Stimulated activated CD4-positive, alpha-beta T cell treated with anti-CD3 and anti-CD28 coated beads, TNF-alpha, amount 100 ng/mL, for 4 hours (primary cell): ENCODE results near the gene SDR9C7.
"Not testable (repeated sequence)": the region's sequence is repeated elsewhere in the genome, so short reads cannot be mapped to it uniquely, and the experiment has no call there.

Source experiments
- DNase-seq, 3 experiments: peaks; one replicate each; pipeline ENCODE4 v3.0.0-alpha.2; 2020; ENCODE audit warnings: low read depth in 3 of 3

The SDR9C7 gene

DNA sequence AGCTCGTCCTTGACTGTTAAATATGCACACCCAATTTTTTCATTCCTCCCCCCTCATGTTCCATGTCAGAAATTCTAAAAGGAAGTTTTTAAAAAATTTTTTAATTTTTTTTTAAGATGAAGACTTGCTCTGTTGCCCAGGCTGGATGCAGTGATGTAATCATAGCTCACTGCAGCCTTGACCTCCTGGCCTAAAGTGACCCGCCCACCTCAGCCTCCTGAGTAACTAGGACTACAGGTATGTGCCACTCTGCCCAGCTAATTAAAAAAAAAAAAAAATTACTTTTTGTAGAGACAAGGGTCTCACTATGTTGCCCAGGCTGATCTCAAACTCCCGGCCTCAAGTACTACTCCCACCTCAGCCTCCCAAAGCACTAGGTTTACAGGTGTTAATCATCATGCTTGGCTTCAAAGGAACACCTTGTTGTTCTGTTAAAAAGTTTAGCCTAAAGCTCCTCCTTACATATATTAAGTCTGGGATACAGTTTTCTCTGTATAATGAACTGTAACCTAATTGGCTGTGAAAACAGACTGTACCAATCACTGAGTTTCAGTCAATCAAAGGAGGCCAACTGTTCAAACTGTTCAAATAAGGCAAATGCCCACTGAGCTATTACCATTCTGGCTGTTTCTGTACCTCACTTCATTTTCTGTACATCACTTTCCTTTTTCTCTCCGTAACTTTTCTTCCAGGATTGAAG is 17.8 kb downstream of the SDR9C7 start:
- DNase-seq = no peak

DNA sequence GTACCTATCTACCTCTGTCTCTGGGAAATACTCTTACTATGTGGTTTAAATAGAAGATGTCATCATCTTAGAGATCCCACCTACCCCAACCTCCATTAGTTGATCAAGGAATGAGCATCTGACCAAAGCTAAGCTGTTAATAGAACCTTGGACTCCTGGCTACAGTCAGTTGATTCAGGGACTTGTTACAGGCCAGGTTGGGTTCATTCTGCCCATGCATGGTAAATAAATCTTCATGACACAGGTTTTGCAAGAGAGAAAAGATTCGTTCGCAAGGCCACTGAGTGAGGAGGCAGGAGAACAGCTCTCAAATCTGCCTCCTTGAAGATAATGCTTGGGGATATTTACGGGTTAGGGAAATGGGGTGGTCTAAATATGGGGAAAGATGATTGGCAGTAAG is 19.5 kb downstream of the SDR9C7 start:
- DNase-seq = no peak

DNA sequence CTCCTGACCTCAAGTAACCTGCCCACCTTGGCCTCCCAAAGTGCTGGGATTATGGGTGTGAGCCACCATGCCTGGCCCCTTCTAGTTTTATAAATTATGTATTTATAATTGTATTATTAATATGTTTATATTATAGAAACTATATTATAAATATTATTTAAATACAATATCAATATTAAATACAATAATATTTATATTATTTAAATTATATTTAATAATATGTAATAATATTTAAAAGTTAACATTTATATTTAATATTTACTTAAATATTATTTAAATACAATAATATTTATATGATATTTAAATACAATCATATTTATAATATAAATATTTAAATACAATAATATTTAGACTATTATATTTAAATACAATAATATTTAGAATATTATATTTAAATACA is 20.0 kb downstream of the SDR9C7 start:
- DNase-seq = no peak

DNA sequence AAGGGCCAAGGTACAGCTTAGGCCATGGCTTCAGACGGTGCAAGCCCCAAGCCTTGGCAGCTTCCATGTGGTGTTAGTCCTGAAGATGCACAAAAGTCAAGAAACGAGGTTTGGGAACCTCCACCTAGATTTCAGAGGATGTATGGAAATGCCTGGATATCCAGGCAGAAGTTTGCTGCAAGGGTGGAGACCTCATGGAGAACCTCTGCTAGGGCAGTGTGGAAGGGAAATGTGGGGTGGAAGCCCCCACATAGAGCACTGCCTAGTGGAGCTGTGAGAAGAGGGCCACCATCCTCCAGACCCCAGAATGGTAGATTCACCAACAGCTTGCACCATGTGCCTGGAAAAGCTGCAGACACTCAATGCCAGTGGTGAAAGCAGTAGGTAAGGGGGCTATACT is 24.8 kb downstream of the SDR9C7 start:
- DNase-seq = not testable (repeated sequence)

DNA sequence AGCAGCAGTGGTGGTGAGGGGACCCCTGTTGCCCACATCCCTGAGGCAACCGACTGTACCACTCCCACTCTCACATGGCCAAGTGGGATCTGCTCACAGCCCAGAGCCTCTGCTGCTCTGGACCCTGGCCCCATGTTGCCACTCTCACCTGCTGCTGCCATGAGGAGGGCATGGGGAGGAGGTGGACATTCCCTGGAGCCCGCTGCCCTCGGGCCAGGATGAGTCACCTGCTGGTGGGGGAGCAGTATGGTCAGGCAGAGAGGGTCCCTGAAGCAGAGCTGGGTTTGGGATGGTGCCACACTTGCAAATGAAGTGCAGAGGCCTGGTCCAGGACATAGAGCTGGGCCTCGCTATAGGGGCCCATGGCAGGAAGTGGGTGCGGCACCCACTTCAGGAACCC is 26.1 kb downstream of the SDR9C7 start:
- no peak for DNase-seq

DNA sequence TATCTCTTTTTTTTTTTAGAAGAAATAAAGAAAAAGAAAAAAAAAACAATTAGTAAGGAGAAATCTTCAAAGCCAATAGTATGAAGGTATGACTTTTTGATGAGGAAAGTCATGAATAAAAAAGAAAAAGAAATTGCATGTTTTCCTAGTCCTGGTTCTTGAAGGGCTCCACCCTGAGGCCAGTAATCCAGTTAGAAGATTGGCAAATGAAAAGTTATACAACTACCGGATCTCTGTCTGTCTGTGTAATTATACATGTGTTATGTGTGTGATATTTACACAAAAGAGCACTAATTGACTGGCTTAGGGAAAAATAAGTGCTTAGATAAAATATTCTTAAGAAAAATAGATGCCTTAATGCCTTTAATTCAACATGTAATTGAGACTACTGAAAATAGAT is 28.4 kb downstream of the SDR9C7 start:
- no peak for DNase-seq

DNA sequence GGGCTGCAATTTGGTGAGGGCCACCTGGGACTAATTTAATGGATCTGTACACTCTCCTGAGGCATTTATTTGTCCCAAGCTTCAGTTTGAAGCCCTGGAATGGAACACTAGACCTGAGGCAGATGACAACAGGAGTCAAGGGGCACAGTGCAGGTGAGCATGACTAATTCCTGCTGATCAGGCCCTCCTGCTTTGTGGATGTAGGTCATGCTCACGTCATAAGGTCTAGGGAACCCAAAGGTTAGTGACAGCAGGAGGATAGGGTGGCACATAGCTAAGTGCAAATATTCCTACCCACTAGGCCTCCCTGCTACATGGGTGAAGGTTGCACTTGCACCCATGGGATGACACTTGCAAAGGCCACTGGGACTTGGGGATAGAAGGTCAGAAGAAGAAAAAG is 30.8 kb downstream of the SDR9C7 start:
- DNase-seq = no peak

DNA sequence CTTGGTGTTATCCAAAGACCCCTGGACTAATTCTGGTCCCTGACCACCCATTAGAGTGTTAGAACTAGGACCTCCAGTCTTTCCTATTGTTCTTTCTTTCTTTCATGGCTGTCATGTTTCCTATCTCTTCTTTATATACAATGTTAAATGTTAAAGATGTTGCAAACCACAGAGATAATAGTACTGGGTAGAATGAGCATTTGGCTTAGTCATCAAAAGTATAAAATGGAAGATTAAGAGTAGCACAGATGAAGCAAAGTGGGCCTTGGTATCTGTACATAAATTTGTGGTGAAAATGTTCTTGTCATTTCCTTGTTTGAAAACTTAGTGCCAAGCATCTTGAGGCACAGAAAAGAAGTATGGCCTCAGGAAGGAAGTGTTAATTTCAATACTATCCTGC is 32.9 kb downstream of the SDR9C7 start:
- not testable (repeated sequence) for DNase-seq

DNA sequence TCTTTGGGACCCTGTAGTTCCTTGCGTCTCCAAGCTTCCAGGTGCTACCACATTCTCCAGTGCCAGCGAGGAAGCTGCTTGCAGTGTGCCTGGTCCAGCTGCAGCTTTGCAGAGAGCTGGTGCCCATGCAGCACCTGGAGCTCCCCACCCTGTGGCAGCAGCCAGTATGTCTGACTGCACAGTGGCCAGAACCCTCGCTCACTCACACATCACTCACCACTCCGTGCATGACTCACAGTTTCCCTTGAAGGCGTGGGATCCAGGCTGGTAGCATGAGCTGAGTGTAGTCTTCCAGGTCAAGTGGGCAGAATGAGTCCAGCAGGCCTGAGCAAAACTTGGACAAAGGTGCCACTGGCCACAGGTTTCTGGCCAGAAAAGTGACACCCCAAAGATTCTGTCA is 33.6 kb downstream of the SDR9C7 start:
- DNase-seq = no peak

DNA sequence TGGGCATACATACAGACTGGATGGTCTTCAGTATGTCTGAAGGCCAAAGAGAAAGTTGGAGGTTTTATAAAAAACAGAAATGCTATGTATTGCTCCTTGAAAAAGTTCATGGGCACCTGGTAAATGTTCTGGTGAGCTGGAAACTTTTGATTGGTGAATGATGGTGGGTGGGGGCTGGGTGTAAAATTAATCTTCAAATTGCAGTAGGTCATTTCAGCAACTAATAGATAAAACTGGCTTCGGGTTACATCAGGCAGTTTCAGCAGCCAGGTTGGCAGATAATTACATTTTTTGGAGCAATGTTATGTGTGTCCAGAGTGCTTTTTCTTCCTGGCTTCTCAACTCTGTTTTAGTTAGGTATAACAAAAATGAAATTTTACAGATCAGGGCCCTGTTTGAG is 35.3 kb downstream of the SDR9C7 start:
- no peak for DNase-seq

DNA sequence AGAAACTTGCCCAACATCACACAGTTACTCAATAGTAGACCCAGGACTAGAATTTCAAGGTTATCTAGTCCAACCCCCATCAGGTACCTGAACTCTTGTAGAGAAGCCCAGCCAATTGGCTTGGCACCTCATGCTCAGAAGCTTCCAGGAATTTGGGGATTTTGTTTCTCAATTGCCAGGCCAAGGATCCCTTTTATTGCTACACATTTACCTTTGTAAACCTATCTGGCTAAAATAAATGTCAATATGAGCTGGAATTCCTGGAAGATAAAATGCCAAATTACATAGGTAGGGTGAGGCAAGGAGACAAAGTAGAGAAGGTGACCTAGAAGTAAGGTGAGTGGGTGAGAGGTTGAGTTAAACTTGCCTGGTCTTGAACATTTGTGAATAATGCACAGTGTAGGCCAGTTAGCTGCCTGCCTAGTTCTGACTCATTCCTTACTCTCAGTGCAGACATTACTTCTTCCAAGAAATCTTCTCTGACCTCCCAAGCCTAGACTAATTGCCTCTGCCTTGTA is 36.3 kb downstream of the SDR9C7 start:
- DNase-seq = no peak

DNA sequence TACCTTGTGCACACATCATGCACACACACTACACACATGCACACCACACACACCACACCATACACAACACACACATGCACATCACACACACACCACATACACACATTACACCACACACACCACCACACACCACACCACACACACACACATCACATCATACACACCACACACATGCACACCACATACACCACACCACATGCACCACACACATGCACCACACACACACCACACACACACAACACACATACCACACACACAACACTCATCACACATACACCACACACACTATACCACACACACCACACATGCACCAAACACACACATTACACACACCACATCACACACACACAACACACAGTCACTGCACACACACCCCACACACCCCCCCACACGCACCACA is 38.1 kb downstream of the SDR9C7 start:
- DNase-seq = no peak

DNA sequence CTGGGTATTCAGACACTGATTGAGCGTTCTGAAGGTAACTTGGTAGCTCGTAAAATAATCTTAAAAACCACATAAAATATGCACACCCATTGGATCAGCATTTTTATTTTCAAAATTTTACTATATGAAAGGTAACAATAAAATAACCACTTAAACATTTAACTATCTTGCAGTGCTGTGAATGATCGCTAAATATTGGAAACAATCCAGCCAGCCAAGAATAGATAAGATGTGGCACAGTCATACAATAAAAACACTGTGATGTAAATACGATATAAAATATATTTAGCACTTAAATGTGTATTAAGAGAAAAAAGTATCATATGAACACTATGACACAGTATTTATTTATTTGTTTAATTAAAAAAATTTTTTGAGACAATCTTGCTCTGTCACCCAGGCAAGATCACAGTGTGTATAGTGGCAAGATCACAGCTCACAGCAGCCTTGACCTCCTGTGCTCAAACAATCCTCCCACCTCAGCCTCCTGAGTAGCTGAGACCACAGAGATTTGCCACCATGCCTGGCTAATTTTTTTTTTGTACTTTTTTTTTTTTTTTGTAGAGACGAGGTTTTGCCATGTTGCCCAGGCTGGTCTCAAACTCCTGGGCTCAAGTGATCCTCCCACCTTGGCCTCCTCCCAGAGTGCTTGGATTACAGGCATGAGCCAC is 39.4 kb downstream of the SDR9C7 start:
- DNase-seq = no peak

DNA sequence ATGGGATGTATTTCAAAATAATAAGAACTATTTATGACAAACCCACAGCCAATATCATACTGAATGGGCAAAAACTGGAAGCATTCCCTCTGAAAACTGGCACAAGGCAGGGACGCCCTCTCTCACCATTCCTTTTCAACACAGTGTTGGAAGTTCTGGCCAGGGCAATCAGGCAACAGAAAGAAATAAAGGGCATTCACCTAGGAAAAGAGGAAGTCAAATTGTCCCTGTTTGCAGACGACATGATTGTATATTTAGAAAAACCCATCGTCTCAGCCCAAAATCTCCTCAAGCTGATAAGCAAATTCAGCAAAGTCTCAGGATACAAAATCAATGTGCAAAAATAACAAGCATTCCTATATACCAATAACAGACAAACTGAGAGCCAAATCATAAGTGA is 42.3 kb downstream of the SDR9C7 start:
- DNase-seq = not testable (repeated sequence)

DNA sequence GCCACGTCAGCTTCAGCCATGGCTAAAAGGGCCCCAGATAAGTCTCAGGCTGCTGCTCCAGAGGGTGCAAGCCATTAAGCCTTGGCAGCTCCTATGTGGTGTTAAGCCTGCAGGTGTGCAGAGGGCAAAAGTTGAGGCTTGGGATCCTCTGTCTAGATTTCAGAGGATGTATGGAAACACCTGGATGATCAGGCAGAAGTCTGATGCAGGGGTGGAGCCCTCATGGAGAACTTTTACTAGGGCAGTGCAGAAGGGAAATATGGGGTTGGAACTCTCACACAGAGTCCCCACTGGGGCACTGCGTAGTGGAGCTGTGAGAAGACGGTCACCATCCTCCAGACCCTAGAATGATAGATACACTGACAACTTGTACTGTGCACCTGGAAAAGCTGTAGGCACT is 47.9 kb downstream of the SDR9C7 start:
- DNase-seq = no peak

DNA sequence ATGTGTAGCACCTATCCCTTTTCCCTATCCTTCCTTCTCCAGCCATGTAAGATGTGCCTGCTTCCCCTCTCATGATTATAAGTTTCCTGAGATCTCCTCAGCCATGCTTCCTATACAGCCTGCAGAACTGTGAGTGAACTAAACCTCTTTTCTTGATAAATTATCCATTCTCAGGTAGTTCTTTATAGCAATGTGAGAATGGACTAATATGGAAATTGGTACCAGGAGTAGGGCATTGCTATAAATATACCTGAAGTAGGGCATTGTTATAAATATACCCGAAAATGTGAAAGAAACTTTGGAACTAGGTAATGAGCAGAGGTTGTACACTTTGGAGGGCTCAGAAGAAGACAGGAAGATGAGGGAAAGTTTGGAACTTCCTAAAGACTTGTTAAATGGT is 48.9 kb downstream of the SDR9C7 start:
- DNase-seq = no peak

DNA sequence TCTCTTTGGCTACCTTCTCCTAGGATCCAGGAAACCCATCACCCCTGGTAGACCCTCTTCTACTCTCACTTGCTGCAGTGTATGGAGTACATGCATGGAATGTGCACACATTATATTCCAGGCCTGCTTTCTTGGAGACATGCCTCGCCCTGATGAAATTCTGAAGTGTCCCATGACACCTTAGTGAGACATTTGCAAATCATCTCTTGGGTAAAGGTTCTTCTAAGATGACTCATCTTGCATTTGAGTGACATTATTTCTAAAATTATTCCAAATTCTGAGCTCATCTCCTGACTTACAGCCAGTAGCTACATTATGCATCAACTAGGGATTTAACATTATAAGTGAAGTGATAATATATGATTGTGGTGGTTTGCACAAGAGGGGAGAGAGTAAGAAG is 49.8 kb downstream of the SDR9C7 start:
- no peak for DNase-seq

DNA sequence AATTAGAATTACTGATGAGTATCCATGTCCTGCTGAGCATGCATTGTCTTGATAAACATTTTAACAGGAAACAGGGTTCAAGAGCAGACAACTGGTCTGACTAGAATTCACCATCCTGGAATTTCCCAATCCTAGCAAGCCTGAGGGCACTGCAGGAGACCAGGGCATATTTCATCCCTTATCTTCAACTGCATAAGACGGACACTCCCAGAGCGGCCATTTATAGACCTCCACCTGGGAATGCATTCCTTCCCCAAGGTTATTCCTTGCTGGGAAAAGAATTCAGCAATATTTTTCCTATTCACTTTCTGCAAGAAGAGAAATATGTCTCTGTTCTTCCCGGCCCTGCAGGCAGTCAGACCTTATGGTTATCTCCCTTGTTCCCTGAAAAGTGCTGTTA is 51.8 kb downstream of the SDR9C7 start:
- DNase-seq = not testable (repeated sequence)

DNA sequence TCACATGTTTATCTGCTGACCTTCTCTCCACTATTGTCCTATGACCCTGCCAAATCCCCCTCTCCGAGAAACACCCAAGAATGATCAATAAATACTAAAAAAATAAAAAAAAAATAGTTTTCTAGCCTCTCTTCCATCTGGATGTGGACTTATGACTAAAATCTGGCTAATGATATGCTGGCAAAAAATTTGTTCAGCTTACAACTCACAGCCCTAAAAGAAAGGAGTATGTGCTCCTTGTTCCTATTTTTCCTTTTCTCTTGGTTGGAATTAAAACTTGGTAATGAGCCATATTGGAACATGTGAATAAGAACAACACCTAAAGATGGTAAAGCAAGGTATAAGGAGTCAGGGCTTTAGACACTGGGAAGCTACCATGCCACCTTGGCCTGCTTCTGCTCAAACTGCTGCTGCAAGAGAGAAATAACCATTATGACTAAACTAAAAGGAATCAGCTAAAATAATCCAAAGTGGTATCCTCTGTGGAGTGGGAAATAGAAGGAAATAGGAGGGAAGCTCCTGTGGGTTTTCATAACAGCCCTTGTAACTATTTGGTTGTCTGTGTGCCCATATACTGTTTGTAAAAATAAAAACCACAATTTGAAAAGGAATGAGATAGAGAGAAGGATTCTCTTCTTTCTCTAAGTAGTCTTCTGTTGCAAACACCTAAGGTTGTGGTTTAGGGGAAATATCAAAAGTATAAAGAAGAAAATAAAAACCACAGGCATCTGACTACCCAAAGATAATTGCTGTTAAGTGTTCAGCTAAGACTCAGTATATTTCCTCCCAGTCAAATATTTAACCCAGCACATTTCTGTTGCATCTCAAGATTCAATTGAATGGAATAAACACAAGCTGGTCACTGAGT is 53.8 kb downstream of the SDR9C7 start:
- DNase-seq = no peak

DNA sequence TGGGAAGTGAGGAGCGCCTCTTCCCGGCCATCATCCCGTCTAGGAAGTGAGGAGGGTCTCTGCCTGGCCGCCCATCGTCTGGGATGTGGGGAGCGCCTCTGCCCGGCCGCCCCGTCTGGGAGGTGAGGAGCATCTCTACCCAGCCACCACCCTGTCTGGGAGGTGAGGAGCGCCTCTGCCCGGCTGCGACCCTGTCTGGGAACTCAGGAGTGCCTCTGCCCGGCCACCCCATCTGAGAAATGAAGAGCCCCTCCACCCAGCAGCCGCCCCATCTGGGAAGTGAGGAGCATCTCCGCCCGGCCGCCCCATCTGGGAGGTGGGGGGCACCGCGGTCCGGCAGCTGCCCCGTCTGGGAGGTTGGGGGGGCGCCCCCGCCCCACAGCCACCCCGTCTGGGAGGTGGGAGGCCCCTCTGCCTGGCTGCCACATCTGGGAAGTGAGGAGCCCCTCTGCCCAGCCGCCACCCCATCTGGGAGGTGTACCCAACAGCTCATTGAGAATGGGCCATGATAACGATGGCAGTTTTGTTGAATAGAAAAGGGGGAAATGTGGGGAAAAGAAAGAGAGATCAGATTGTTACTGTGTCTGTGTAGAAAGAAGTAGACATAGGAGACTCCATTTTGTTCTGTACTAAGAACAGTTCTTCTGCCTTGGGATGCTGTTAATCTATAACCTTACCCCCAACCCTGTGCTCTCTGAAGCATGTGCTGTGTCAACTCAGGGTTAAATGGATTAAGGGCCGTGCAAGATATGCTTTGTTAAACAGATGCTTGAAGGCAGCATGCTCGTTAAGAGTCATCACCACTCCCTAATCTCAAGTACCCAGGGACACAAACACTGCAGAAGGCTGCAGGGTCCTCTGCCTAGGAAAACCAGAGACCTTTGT is 54.7 kb downstream of the SDR9C7 start:
- not testable (repeated sequence) for DNase-seq

DNA sequence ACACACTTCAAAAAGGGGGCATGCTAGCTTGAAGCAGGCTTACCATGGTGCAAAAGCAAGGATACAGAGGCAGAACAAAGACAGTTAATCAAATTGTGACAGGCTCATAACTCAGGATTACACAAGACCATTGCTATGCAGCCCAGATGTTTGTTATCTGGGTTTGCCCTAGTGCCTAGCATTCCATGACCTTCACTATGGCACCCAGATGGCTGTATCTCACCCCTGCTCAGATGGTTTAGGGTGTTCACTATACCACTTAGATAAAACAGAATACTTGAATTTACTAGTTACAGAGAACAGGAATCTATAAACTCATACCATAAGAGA is 56.2 kb downstream of the SDR9C7 start:
- DNase-seq = no peak
